CD4-positive, alpha-beta T cell treated with Interleukin-1 beta for 1 hour (primary cell): ENCODE measurements around the gene RPL34.

Experiments used
- DNase-seq, 2 donors: peaks; one replicate each; pipeline ENCODE4 v3.0.0-alpha.2; 2020 to 2022

Gene RPL34

DNA sequence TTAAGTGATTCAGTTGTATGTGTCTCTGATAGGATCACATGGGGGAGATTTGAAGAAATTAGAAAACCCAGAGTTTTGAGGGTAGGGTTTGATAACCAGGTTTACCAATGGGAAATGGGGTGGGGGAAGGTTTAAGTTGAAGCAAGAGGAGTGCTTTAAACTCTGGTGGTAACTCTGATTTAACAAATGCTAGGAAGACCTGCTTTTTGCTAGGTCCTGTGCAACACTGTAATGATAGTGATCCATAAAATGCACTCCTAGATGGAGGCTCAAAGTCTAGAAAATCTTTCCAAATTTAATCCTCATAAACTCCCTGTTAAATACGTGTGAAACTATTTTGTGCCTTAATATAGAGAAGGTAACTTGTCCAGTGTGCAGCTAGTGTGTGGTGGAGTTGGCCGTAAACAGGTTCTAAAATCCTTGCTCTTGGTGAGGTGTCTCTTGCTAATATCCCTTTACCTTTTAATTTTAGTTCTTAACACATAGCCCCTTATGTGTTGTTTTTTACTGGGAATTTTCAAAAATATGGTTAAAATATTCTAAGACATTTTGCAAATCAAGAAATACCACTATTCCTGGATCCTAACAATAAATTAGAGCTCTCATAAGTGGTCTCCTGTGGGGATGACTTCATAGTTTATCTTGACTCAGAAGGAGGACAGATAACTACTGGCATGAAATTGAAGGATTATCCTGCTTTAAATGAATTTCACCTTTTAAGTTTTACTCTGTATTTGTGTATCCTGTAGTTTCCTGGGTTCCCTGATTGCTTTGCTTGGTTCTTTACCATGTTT lies 4.1 kb downstream of the RPL34 start:
- no peak for DNase-seq

DNA sequence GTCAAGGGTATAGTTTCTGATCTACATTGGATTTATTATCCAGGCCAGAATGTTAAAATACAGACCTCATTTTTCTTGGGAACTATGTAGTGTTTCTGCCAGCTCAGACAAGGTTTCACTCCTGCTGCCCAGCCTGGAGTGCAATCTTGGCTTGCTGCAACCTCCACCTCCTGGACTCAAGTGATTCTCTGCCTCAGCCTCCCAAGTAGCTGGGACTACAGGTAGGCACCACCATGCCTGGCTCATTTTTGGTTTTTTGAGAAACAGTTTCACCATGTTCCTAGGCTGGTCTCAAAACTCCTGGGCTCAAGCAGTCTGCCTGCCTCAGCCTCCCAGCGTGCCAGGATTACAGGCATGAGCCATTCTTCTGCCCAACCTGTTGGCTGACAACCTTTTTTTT lies 5.7 kb downstream of the RPL34 start:
- no peak for DNase-seq

- DNase-seq: no peak
Observed at GRCh38 chr4:108628411-108628810, 8.0 kb downstream of the RPL34 start.

- DNase-seq: no peak
Observed at GRCh38 chr4:108635070-108635655, 14.8 kb downstream of the RPL34 start.

- DNase-seq: no peak
Observed at GRCh38 chr4:108636246-108636645, 15.9 kb downstream of the RPL34 start.

GRCh38 chr4:108637856-108638255 lies 17.5 kb downstream of the RPL34 start:
- no peak for DNase-seq

GRCh38 chr4:108644237-108644636 lies 23.9 kb downstream of the RPL34 start:
- DNase-seq: no peak

GRCh38 chr4:108646706-108647105 lies 26.3 kb downstream of the RPL34 start:
- DNase-seq: no peak

- no peak for DNase-seq
Observed at GRCh38 chr4:108649863-108650211, 29.5 kb downstream of the RPL34 start.

GRCh38 chr4:108650212-108651013 lies 30.0 kb downstream of the RPL34 start, which contains the start of gene OSTC:
Gene OSTC, plus strand, starts transcription at chr4:108650599. Its CDS starts 57 bp downstream, at chr4:108650656.
- DNase-seq: peak; percentile 88 to 92

GRCh38 chr4:108651014-108651791 lies 30.8 kb downstream of the RPL34 start:
- no peak for DNase-seq

DNA sequence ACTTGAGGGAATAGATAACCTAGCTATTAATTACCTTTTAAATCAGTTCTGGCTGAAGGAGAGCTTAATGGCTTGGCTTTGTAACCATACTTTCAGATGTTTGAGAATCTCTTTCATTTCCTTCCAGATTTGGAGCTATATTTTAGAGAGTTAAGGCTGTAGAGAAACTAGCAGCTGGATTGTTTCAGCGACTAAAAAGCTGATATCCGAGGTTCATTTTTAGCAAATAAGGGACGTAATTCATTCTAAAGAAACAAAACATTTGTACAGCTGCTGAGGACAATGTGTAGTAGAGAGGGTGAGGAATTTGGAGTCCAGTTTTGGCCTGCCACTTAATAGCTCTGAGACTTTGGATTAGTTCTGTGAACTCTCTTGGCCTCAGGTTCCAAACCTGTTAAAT lies 42.3 kb downstream of the RPL34 start:
- DNase-seq: no peak

GRCh38 chr4:108674356-108674977 lies 54.1 kb downstream of the RPL34 start:
- DNase-seq: no peak
